ENCODE results near the gene SYNDIG1.

SYNDIG1 gene

DNA sequence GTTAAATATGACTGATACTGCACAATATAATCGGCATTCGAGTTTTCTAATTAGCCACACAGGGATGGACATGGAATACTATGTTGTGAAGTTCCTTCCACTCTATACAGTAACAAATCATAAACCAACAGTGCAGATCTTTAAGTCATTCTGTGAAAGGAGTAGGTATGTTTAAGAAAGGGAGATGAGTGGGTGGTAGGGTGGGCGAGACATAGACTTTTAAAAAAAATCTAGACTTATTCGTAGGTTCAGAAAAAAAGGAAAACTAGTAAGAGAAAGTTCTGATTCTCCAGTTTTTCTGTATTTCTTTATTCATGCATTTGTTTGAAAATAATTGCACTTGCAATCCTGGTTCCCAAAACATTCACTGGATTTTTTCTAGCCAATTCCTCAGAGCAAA lies 61.8 kb downstream of the SYNDIG1 start:
- TF ChIP-seq, protein P1, sequence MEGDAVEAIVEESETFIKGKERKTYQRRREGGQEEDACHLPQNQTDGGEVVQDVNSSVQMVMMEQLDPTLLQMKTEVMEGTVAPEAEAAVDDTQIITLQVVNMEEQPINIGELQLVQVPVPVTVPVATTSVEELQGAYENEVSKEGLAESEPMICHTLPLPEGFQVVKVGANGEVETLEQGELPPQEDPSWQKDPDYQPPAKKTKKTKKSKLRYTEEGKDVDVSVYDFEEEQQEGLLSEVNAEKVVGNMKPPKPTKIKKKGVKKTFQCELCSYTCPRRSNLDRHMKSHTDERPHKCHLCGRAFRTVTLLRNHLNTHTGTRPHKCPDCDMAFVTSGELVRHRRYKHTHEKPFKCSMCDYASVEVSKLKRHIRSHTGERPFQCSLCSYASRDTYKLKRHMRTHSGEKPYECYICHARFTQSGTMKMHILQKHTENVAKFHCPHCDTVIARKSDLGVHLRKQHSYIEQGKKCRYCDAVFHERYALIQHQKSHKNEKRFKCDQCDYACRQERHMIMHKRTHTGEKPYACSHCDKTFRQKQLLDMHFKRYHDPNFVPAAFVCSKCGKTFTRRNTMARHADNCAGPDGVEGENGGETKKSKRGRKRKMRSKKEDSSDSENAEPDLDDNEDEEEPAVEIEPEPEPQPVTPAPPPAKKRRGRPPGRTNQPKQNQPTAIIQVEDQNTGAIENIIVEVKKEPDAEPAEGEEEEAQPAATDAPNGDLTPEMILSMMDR (IDR thresholded peaks at IDR 0.05; ENCODE audit: insufficient read depth, missing control alignments) = no peak
- no peak for DNase-seq (ENCODE audit: insufficient read length, low spot score)
- FAIRE-seq = no peak

DNA sequence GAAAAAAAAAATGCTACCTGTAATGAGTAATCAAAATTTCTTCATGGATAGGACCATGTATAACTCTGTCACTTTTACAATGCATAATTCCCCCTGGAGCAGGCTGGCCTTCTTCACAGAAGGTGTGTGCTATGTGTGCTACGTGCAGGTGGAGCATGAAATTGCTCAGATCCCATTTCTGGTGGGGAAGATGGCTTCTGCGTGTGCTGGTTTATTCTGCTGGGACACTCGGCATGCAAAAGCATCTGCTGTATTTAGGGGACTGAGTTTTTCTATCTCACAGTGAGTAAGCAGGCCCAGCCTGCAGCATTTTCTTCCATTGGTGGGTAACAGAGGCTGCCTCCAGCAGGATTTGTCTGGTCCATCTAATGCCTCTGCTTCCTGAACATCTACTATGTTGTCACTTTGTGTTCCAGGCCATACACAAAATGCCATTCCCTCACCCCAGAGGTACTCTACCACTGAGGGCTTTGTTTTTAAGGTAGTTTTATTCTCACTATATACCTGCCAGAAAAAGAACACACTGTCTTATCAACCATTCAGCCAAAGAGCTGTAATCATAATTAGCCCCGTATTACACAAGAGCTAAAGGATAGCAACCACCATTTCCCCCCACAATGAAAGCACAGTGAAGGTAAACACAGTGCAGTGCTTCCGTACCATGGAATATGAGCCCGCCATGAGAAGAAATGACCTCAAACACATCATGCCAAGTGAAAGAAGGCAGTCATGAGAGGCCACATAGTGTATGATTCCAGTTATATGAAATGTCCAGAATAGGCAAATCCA lies 62.4 kb downstream of the SYNDIG1 start:
- TF ChIP-seq, protein P1 (IDR thresholded peaks at IDR 0.05; ENCODE audit: insufficient read depth, missing control alignments) = no peak
- FAIRE-seq (no peak), DNase-seq (ENCODE audit: insufficient read length, low spot score) (no peak)

DNA sequence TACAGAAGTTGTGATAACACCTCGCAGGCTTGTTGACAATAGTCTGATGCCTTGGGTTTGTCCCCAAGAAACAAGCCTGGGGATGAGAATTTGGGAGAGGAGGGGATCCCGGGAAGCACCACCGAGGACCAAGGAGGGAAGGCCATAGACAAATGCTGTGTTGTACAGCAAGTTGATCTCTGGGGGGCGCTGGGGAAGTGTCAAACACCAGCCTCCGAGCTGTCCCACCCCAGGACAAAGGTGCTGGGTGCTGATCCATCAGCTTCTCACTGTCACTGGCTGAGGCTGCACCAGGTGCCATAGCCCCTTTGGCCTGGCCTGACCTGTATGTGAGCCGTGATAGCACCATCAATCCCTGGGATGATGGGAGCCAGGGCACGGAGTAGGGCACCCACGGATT lies 64.0 kb downstream of the SYNDIG1 start:
- no peak for FAIRE-seq
- TF ChIP-seq, protein P1 (IDR thresholded peaks at IDR 0.05; ENCODE audit: insufficient read depth, missing control alignments) = no peak
- no peak for DNase-seq (ENCODE audit: insufficient read length, low spot score)

DNA sequence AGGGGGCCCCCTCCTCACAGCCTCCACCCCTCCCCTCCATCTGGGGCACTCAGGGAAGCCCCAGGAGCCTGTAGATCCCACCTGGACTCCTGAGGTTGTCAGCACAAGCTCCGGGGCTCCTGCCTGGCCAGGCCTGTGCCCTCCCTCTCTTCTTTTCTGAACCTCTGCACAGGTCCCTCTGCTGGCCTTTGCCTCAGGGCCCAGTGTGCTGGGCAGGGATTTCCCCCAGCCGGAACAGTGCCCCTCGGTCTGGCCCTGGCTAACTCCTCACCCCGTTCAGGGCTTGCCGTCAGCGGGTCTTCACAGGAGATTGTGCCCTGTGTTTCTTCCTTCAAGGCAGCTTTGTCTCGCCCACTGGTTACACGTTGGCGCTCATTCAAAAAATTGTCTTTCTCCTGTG lies 64.9 kb downstream of the SYNDIG1 start:
- DNase-seq (ENCODE audit: insufficient read length, low spot score) (no peak), FAIRE-seq (no peak)
- TF ChIP-seq, protein P1 (IDR thresholded peaks at IDR 0.05; ENCODE audit: insufficient read depth, missing control alignments) = no peak

DNA sequence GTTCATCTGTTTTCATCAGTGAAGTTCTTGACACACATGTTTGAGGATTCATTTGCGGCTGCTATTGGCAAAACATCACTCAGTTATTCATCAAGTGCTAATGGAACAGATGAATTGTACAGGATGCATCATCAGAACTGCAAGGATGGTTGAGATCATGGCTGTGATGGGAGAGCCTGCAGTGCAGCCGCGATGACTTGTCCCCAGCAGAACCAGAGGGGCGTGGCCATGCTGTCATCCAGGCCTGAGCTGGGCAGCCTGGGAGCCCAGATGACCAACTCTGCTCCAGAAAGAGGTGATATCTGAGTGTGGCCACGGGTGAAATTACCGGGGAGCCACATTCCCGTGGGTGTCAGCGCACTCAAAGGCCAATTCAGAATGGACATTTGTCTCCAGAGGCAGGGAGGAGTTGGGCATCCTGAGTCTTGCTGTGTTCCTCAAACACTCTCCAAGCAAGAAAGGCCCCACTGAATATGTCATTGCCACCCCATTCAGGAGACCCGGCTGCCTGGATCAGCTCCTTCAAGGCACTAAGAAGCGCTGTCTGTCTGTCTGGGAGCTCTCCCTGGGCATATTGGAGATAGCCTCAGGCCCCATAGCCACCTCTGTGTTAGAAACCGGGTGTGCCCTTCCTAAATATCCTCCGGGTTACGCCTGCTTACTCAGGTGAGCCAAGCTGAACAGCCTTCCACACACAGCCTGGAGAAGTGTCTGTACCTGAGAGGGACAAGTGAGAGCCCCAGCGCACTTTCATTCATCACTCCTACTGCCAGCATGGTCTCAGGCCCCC lies 66.7 kb downstream of the SYNDIG1 start:
- TF ChIP-seq, protein P1 (IDR thresholded peaks at IDR 0.05; ENCODE audit: insufficient read depth, missing control alignments) = no peak
- DNase-seq (ENCODE audit: insufficient read length, low spot score) (no peak), FAIRE-seq (no peak)

DNA sequence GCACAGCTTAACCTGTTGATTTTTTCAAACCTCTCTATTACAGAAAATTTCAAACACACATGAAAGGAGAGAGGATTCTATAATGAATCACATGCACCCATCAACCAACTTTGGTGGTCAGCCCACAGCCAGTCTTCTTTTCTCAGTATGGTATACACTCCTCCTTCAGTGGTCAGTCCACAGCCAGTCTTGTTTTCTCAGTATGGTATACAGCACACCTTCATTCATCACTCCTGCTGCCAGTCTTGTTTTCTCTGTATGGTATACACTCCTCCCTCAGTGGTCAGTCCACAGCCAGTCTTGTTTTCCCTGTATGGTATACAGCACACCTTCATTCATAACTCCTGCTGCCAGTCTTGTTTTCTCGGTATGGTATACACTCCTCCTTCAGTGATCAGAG lies 67.8 kb downstream of the SYNDIG1 start:
- no peak for DNase-seq (ENCODE audit: insufficient read length, low spot score)
- FAIRE-seq = no peak
- TF ChIP-seq, protein P1 (IDR thresholded peaks at IDR 0.05; ENCODE audit: insufficient read depth, missing control alignments) = no peak

DNA sequence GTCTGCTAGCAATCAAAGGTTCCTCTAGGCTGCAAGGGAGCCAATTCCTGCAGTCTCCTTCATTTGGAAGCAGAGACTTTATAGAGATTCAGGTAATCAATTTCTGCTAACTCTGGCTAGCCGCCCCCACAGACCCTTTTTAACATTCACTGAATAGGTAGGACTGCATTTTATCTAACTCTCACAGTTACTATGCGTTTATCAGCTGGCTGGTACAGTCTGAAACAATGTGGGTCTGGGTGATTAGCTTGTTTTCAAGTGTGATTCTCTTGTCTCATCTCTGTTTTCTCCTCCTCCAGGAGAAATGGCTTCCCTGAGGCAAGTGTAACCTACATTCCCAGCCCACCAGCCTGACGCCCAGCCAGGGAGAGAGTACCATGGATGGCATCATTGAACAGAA lies 73.3 kb downstream of the SYNDIG1 start:
- no peak for FAIRE-seq
- TF ChIP-seq, protein P1 (IDR thresholded peaks at IDR 0.05; ENCODE audit: insufficient read depth, missing control alignments) = no peak
- no peak for DNase-seq (ENCODE audit: insufficient read length, low spot score)

Measured in D721Med (cell line).